Thyroid gland (tissue), 4 donors: Measurements from ENCODE around the gene DHRS2.

Source experiments
- POLR2A ChIP-seq, 2 donors: fragments of 450-650 bp; IDR thresholded peaks; one replicate each; pipeline ENCODE4 v1.6.1; 2017; ENCODE audit warnings: antibody characterized with exemption in 2 of 2, mild to moderate bottlenecking in 2 of 2, moderate library complexity in 1 of 2
- TF ChIP-seq, protein P1 (sequence below), 6 experiments: fragments of 200-600 bp in 3 of 6; fragments of 450-650 bp in 3 of 6; sonication (generic) in 3 of 6; IDR thresholded peaks; one replicate each; pipeline ENCODE4 v1.5.1; 2016 to 2019; ENCODE audit warnings: antibody characterized with exemption in 6 of 6, mild to moderate bottlenecking in 2 of 6, inconsistent platforms in 1 of 6, moderate library complexity in 1 of 6

- TF ChIP-seq, protein P1, sequence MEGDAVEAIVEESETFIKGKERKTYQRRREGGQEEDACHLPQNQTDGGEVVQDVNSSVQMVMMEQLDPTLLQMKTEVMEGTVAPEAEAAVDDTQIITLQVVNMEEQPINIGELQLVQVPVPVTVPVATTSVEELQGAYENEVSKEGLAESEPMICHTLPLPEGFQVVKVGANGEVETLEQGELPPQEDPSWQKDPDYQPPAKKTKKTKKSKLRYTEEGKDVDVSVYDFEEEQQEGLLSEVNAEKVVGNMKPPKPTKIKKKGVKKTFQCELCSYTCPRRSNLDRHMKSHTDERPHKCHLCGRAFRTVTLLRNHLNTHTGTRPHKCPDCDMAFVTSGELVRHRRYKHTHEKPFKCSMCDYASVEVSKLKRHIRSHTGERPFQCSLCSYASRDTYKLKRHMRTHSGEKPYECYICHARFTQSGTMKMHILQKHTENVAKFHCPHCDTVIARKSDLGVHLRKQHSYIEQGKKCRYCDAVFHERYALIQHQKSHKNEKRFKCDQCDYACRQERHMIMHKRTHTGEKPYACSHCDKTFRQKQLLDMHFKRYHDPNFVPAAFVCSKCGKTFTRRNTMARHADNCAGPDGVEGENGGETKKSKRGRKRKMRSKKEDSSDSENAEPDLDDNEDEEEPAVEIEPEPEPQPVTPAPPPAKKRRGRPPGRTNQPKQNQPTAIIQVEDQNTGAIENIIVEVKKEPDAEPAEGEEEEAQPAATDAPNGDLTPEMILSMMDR (IDR thresholded peaks at IDR 0.05) = no peak
- TF ChIP-seq POLR2A (IDR thresholded peaks at IDR 0.05) = no peak
Observed at GRCh38 chr14:23646648-23647549, 10.7 kb downstream of the DHRS2 start.
